HUES48 (cell line): ENCODE results near the gene CNIH3.

Source experiments
- H3K27ac ChIP-seq: one replicate; pipeline ENCODE4 v1.7.0; 2013; ENCODE audit warnings: low read depth, low read length, inconsistent platforms
- H3K27me3 ChIP-seq: 2 replicates; pipeline ENCODE4 v1.6.1; 2013; ENCODE audit warnings: mild to moderate bottlenecking, low read length; ENCODE audit not compliant: control insufficient read depth, insufficient read depth
- H3K36me3 ChIP-seq: 2 replicates; pipeline ENCODE4 v1.6.1; 2013; ENCODE audit warnings: low read length; ENCODE audit not compliant: control insufficient read depth, insufficient read depth
- H3K4me1 ChIP-seq: 2 replicates; pipeline ENCODE4 v1.6.1; 2013; ENCODE audit warnings: mild to moderate bottlenecking, low read length; ENCODE audit not compliant: control insufficient read depth, insufficient read depth
- H3K4me3 ChIP-seq: 2 replicates; pipeline ENCODE4 v1.5.1; 2013; ENCODE audit warnings: mild to moderate bottlenecking, low read depth, low read length
- H3K9ac ChIP-seq: 2 replicates; pipeline ENCODE4 v1.6.1; 2013; ENCODE audit warnings: mild to moderate bottlenecking, low read depth, low read length, moderate library complexity
- H3K9me3 ChIP-seq: 2 replicates; pipeline ENCODE4 v1.6.1; 2013; ENCODE audit warnings: low read length; ENCODE audit not compliant: control insufficient read depth, insufficient read depth

Gene CNIH3

DNA sequence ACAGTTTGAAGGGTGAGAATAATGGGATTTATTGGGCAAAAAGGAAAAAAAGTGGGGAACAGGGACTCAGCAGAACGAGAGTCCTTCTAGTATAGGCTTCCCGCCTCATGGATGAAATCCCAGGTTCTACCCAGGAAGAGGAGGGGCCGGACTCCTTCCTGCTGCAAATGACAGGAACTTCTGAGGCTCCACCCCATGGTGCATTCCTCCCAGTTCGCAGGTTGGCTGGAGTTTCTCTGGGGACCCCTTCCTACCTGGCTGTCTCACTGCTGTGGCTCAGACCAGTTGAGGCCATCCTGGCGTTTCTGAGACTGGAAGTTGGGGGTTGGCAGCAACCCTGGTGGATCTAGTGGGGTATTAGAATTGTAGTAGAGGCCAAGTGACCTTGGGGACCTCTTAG, 27.5 kb downstream of the CNIH3 start:
- Histone ChIP-seq H3K36me3 (no peaks in the 10 kb centered on the region), H3K4me1 (no peaks in the 10 kb centered on the region), H3K27me3 (no peaks in the 10 kb centered on the region), H3K9me3 (no peaks in the 10 kb centered on the region), H3K9ac (no peak overlapping the region), H3K4me3 (no peak overlapping the region), H3K27ac (no peak overlapping the region)

DNA sequence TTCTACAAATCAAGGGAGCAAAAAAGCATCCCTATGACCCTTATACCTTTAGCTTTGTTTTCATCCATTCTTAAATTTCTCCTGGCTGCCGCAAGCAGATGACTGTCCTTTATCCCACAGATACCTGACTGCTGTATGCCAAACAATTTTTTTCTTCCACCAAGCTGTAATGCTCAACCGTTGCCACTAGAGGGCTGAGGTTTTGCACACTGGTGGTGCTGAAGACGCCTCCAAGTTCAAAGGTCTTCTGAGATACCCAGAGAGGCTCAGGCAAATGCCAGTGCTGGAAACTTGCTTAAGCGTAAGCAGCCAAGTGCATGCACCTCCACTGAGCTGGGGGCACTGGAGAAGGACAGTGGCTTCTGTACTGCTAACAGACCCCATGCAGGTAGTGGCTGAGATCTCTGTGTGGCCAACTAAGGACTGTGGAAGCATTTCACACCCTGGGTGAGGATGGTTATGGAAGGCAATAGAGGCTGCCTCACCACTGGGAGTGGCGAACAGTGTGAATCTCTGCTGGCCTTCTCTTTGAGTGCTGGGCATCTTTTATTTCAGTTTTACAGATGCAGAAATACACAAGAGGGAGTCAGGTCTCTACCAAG, 28.5 kb downstream of the CNIH3 start:
- H3K4me3 ChIP-seq, result no peak overlapping the region
- H3K27ac ChIP-seq, result no peak overlapping the region
- H3K27me3 ChIP-seq, result no peaks in the 10 kb centered on the region
- H3K4me1 ChIP-seq, result no peaks in the 10 kb centered on the region
- no peaks in the 10 kb centered on the region for H3K9me3 ChIP-seq
- H3K36me3 ChIP-seq, result no peaks in the 10 kb centered on the region
- H3K9ac ChIP-seq, result no peak overlapping the region

DNA sequence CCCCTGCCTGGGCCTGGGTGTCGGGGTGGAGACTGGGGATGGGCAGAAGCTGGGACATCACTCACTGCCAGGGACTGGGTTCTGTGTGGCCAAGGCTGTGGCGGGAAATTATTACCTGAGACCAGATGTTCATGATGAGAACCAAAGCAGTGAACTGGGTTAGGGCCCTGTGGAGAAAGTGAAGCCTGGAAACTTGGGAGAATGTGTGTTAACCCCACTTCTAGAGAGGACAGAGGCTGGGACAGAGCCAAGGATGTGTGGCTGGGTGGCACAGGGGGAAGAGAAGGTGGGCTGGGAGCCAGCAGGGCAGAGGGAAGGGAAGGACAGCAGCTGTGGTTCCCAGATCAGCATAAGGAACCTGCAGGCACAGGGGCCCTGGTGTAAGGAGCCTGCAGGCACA, 31.3 kb downstream of the CNIH3 start:
- Histone ChIP-seq H3K36me3 (no peaks in the 10 kb centered on the region), H3K9ac (no peak overlapping the region), H3K4me1 (0 out of 2 replicates have a peak, but pooled peaks cover 3% of the 10 kb centered on the region), H3K27ac (no peak overlapping the region), H3K27me3 (no peaks in the 10 kb centered on the region), H3K4me3 (no peak overlapping the region), H3K9me3 (no peaks in the 10 kb centered on the region)

DNA sequence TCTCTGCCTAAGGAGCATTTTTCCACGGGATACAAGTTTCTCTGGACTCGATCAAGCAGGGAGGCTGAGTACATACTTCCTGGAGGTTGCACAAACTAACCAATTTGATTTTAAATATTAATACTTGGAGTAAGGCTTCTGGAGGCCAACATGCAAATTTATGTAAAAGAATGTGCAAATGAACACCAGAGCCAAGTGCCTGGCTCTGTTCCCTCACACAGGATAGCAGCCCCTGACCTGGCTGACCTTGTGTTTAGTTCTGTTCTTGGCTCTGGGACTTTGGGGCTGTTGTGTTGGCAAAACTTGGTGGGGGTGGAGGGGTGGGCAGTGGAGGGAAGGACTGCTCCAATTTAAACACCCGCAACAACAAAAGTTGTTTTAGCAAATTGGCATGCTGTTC, 34.2 kb downstream of the CNIH3 start:
- Histone ChIP-seq H3K9me3 (no peaks in the 10 kb centered on the region), H3K9ac (no peak overlapping the region), H3K27ac (no peak overlapping the region), H3K27me3 (no peaks in the 10 kb centered on the region), H3K4me3 (no peak overlapping the region), H3K36me3 (no peaks in the 10 kb centered on the region), H3K4me1 (0 out of 2 replicates have a peak, but pooled peaks cover 3% of the 10 kb centered on the region)

DNA sequence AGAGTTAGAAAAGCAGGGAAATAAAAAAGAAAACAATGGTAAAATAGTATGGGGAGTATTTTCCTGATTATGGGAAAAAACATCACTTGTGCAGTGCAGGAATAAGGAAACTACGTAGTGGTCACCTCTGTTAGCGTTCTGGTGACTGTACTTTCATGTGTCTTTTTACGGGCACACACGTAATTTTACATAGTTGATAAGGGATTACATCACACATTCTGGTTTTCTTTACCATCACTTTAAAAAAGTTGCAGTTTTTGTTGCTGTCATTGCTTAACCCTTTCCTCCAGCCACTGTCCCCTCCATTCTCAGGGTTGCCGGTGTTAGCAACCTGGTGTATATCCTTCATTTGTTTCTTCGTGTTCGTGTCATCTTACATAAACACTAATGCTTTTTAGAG, 35.1 kb downstream of the CNIH3 start:
- H3K9me3 ChIP-seq, result no peaks in the 10 kb centered on the region
- H3K27me3 ChIP-seq, result no peaks in the 10 kb centered on the region
- no peak overlapping the region for H3K9ac ChIP-seq
- H3K36me3 ChIP-seq, result no peaks in the 10 kb centered on the region
- H3K4me3 ChIP-seq, result no peak overlapping the region
- H3K4me1 ChIP-seq, result 0 out of 2 replicates have a peak, but pooled peaks cover 3% of the 10 kb centered on the region
- no peak overlapping the region for H3K27ac ChIP-seq

DNA sequence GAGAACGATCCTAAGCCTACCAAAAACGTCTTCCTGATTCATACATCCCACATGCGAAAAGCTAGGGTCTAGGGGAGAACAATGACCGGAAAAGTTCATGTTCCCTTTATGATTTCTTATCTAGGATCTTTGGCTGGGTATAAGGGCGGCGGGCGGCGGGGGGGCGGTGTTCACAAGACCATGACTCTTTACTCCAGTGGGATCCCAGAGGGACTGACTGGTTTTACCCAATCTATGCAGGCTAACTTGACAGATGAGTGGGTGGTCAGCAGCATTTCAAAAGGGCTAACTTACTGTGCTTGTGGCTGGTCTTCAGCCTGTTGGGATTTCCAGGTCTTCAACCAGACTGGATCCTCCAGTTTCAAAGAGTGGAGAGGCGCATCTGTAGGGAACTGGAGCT, 40.3 kb downstream of the CNIH3 start:
- Histone ChIP-seq H3K27me3 (no peaks in the 10 kb centered on the region), H3K4me1 (no peaks in the 10 kb centered on the region), H3K4me3 (no peak overlapping the region), H3K27ac (no peak overlapping the region), H3K9me3 (no peaks in the 10 kb centered on the region), H3K9ac (no peak overlapping the region), H3K36me3 (no peaks in the 10 kb centered on the region)

DNA sequence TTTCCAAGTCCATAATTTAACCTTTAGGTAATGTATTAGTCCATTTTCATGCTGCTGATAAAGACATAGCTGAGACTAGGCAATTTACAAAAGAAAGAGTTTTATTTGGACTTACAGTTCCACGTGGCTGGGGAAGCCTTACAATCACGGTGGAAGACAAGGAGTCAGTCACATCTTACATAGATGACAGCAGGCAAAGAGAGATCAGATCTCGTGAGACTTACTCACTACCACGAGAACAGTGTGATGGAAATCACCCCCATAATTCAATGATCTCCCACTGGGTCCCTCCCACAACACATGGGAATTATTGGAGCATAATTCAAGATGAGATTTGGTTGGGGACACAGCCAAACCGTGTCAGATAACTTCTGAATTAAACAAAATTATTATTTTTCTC, 44.0 kb downstream of the CNIH3 start:
- Histone ChIP-seq H3K9me3 (no peaks in the 10 kb centered on the region), H3K4me3 (no peak overlapping the region), H3K27ac (no peak overlapping the region), H3K27me3 (no peaks in the 10 kb centered on the region), H3K36me3 (no peaks in the 10 kb centered on the region), H3K9ac (no peak overlapping the region), H3K4me1 (no peaks in the 10 kb centered on the region)

DNA sequence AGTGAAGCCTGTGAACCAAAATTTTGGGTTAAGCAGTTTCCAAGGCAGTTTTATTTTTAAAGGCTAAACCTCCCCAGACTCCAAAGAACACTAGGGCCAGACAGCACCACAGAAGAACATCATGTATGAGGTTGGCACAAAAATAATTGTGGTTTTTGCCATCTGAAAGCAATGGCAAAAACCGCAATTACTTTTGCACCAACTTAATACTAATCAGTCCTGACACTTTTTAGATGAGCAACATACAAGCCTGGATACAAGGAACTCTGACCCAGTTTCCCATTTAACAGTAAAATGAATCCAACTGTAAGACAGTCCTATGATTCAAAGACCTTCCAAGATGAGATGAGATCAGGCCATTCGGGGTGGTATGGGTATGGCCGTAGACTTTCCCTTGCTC, 46.8 kb downstream of the CNIH3 start:
- Histone ChIP-seq H3K9ac (no peak overlapping the region), H3K27me3 (no peaks in the 10 kb centered on the region), H3K4me3 (no peak overlapping the region), H3K36me3 (no peaks in the 10 kb centered on the region), H3K9me3 (no peaks in the 10 kb centered on the region), H3K4me1 (no peaks in the 10 kb centered on the region), H3K27ac (no peak overlapping the region)

DNA sequence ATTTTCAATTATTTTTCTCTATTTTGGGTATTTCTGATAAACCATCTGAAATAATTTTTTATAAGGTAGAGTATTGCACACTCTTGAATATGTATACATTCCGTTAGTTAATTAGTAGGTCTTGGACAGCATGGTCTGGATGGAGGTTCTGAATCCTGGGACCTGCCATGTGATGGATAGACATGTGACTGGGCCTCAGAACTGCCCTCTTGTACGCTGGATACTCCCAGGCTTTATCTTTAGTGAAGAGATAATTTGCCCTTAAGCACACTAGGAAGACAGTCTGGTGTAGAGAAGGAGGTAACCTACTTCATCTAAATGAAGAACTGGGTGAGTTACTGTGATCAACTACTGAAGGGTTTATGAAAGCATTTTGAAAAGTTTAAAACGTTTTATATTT, 48.9 kb downstream of the CNIH3 start:
- H3K9ac ChIP-seq, result no peak overlapping the region
- no peak overlapping the region for H3K27ac ChIP-seq
- H3K27me3 ChIP-seq, result no peaks in the 10 kb centered on the region
- no peaks in the 10 kb centered on the region for H3K9me3 ChIP-seq
- H3K36me3 ChIP-seq, result no peaks in the 10 kb centered on the region
- no peaks in the 10 kb centered on the region for H3K4me1 ChIP-seq
- H3K4me3 ChIP-seq, result no peak overlapping the region

DNA sequence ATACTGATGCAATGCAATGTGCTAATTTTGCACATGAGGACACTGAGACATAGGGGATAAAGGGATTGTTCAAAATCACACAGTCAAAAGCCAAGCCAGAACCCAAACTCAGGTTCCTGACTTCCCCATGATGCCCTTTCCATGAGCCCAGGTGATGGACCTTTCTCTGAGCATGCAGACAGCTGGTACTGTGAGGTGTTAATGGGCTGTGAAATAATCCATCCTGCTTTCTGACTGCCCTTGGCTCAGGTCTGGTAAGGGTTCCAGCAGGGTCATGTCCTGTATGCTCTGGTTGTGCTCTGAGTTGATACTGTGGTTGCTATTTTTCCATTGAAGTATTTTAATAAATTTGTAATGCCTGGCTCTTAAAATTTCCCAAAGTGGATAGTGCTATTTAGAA, 50.0 kb downstream of the CNIH3 start:
- Histone ChIP-seq H3K9ac (no peak overlapping the region), H3K36me3 (no peaks in the 10 kb centered on the region), H3K9me3 (no peaks in the 10 kb centered on the region), H3K4me3 (no peak overlapping the region), H3K27me3 (no peaks in the 10 kb centered on the region), H3K27ac (no peak overlapping the region), H3K4me1 (no peaks in the 10 kb centered on the region)

DNA sequence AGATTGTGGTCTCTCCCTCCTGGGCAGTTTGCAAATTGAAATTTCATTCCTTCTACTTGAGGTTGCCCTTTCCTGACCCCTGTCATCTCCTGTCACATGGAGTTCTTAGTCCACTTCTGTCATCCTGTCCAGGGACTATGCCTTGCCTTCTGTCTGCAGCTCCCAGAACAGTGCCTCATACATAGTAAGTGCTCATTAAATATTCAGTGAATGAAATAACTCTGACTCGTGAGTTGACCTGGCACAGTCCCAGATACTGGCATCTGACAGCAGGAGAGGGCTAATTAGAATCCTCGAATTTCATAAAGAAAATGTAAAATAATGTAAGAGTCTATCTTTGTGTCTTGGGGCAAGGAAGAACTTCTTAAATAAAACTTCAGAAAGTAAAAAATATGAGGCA, 50.8 kb downstream of the CNIH3 start:
- no peaks in the 10 kb centered on the region for H3K27me3 ChIP-seq
- no peaks in the 10 kb centered on the region for H3K4me1 ChIP-seq
- H3K9me3 ChIP-seq, result no peaks in the 10 kb centered on the region
- no peaks in the 10 kb centered on the region for H3K36me3 ChIP-seq
- no peak overlapping the region for H3K27ac ChIP-seq
- no peak overlapping the region for H3K9ac ChIP-seq
- no peak overlapping the region for H3K4me3 ChIP-seq

DNA sequence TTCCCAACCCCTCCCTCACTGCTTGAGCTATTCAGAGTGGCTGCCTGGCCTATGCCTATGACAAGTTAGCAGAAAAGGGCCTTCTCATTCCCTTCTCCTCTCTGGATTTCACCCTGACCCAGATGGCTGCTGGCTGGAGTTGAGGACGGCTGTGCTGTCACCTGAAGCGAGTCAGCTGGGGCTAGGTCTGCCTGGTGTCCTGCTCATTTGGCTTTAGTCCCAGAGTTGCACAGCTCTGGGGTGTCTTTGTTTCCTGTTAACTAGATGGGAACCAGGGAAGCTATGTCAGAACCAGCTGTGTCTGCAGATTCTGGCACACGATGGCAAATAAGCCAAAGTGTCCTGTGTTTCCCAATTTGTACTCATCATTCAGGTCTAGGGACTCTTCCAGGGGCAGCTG, 52.9 kb downstream of the CNIH3 start:
- Histone ChIP-seq H3K27ac (no peak overlapping the region), H3K36me3 (no peaks in the 10 kb centered on the region), H3K4me1 (no peaks in the 10 kb centered on the region), H3K9ac (no peak overlapping the region), H3K27me3 (no peaks in the 10 kb centered on the region), H3K9me3 (no peaks in the 10 kb centered on the region), H3K4me3 (no peak overlapping the region)
